ENCODE measurements around the gene TXNIP. TPM values are rescaled to one million over a fixed set of nuclear protein-coding genes. Genes with fewer than 3 reads are reported as not detected.

TXNIP gene
- total RNA-seq, 1 donor from 2014 or later = 9.0 TPM

DNA sequence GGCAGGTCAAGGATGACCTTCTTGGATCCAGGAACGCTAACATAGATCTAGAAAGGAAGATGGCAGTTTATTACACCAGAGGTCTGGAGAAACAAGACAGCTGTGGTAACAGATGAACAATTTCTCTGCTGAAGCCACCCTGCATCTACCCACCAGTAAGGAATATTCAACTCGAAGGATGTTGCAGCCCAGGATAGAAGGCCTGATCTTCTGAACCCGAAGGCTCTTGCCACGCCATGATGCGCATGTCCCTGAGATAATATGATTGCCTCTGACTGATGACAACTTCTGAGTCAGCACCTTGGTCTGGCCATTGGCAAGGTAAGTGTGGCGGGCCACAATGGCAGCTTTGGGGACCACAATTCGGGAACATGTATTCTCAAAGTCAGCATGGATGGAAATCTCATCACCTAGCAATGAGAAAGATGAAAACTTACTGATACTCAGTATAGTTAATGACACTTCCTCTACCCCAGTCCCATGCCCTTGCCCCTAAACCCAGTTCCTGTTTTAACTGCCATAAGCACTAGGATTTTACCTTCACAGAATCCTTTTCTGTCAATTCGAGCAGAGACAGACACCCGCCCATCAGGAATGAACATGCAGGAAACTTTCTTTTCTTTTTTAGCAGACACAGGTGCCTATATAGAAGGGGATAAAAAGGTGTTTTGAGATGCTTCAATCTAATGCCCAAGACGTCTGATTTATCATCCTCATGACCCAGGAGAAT is 1.8 kb downstream of the TXNIP start:
- no peak for FAIRE-seq
- no peak for DNase-seq (ENCODE audit: low read depth)
- Histone ChIP-seq H3K4me3 (ENCODE audit: low read depth, low read length) (peak overlapping the region; percentile 81), H3K27me3 (ENCODE audit: control insufficient read depth, insufficient read depth, low read length) (no peaks in the 10 kb centered on the region), H3K36me3 (ENCODE audit: control insufficient read depth, insufficient read depth, low read length) (peaks cover 20% of the 10 kb centered on the region)
- TF ChIP-seq, protein P1, sequence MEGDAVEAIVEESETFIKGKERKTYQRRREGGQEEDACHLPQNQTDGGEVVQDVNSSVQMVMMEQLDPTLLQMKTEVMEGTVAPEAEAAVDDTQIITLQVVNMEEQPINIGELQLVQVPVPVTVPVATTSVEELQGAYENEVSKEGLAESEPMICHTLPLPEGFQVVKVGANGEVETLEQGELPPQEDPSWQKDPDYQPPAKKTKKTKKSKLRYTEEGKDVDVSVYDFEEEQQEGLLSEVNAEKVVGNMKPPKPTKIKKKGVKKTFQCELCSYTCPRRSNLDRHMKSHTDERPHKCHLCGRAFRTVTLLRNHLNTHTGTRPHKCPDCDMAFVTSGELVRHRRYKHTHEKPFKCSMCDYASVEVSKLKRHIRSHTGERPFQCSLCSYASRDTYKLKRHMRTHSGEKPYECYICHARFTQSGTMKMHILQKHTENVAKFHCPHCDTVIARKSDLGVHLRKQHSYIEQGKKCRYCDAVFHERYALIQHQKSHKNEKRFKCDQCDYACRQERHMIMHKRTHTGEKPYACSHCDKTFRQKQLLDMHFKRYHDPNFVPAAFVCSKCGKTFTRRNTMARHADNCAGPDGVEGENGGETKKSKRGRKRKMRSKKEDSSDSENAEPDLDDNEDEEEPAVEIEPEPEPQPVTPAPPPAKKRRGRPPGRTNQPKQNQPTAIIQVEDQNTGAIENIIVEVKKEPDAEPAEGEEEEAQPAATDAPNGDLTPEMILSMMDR (IDR thresholded peaks at IDR 0.05; ENCODE audit: insufficient read depth, low read length, severe bottlenecking) = no peak

DNA sequence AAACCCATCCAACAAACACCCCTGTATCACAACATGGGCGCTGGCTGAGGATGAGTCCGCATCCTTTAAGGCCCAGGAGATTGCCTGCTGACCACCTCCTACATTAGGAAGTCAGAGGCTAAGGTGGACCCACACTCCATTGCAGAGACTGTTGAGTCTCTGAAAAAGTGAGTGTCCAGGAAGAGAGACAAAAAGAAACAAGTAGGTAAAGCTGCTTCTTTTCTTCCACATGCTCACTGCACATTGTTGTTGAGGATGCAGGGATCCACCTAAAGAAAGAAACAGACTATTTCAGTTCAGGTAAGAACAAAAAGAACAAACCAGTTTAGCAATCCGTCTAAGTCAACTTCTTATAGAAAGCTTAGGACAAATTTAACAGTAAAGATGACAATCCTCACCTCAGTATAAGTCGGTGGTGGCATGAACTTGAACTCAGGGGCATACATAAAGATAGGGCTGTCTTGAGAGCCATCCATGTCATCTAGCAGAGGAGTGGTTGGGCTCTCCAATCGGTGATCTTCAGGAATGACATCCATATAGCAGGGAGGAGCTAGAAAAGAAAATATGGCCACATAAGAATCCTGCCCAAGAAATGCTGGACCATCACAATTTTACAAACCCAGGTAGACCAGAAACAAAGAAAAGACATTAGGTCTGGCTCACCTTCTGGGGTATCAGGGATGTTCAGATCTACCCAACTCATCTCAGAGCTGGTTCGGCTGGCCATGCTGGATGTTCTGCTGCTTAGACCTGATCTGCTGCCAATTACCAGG is 2.6 kb downstream of the TXNIP start:
- no peak for FAIRE-seq
- Histone ChIP-seq H3K4me3 (ENCODE audit: low read depth, low read length) (peak overlapping the region; percentile 81), H3K27me3 (ENCODE audit: control insufficient read depth, insufficient read depth, low read length) (no peaks in the 10 kb centered on the region), H3K36me3 (ENCODE audit: control insufficient read depth, insufficient read depth, low read length) (peaks cover 20% of the 10 kb centered on the region)
- no peak for DNase-seq (ENCODE audit: low read depth)
- TF ChIP-seq, protein P1 (IDR thresholded peaks at IDR 0.05; ENCODE audit: insufficient read depth, low read length, severe bottlenecking) = no peak

DNA sequence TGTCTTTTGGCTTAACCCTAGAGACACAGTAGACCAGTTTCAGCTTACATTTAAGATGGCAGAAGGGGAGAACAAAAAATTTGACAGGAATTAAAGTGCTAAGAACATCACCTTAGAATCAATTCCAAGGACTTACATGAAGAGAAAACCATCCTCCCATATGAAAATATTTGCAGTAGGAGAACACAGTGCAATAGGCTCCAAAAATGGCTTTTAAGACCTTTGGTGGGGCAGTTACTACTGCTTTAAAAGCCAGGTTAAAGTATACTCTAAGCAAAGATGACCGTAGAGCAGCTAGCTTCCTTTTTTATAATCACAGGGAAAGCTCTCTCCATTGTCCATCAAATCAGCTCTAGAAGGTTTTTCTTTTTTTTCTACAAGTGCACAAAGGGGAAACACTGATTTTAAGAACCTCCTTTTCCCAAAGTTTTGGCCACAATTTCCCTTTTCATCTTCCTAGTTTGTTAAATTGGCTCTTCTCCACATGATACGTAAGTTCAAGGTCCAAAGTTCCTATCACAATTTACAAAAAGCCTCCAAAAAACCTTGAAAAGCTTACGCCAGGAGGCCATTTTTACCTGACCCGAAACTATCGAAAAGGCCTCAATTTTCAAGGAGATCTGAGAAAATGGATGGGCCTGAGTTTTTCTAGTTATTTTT is 3.3 kb downstream of the TXNIP start:
- Histone ChIP-seq H3K27me3 (ENCODE audit: control insufficient read depth, insufficient read depth, low read length) (no peaks in the 10 kb centered on the region), H3K36me3 (ENCODE audit: control insufficient read depth, insufficient read depth, low read length) (peaks cover 20% of the 10 kb centered on the region), H3K4me3 (ENCODE audit: low read depth, low read length) (peak overlapping the region; percentile 81)
- no peak for FAIRE-seq
- DNase-seq (ENCODE audit: low read depth) = no peak
- TF ChIP-seq, protein P1 (IDR thresholded peaks at IDR 0.05; ENCODE audit: insufficient read depth, low read length, severe bottlenecking) = no peak

DNA sequence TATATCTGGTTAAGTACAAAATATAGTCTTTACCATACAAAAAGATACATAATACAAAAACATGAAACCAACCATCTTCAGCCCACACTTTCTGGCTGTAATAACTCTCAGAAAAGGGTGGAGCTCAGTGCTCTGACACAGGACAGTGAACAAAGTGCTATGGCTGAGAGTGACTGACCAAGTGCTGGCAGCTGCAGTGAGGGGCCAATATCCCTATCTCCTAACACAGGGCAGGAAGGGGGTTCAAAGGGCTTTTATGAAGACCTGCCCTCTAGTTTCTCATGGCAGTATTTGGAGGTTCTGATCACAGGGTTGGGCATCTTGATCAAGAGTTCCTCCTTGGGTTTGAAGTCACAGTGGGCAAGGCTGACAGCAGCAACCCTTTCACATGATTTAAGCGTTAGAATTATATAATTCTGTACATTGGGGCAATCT is 3.9 kb downstream of the TXNIP start:
- no peak for DNase-seq (ENCODE audit: low read depth)
- FAIRE-seq = no peak
- peak overlapping the region; percentile 8 for H3K4me3 ChIP-seq (ENCODE audit: low read depth, low read length)
- H3K36me3 ChIP-seq (ENCODE audit: control insufficient read depth, insufficient read depth, low read length) = peaks cover 20% of the 10 kb centered on the region
- H3K27me3 ChIP-seq (ENCODE audit: control insufficient read depth, insufficient read depth, low read length) = no peaks in the 10 kb centered on the region
- TF ChIP-seq, protein P1 (IDR thresholded peaks at IDR 0.05; ENCODE audit: insufficient read depth, low read length, severe bottlenecking) = no peak

DNA sequence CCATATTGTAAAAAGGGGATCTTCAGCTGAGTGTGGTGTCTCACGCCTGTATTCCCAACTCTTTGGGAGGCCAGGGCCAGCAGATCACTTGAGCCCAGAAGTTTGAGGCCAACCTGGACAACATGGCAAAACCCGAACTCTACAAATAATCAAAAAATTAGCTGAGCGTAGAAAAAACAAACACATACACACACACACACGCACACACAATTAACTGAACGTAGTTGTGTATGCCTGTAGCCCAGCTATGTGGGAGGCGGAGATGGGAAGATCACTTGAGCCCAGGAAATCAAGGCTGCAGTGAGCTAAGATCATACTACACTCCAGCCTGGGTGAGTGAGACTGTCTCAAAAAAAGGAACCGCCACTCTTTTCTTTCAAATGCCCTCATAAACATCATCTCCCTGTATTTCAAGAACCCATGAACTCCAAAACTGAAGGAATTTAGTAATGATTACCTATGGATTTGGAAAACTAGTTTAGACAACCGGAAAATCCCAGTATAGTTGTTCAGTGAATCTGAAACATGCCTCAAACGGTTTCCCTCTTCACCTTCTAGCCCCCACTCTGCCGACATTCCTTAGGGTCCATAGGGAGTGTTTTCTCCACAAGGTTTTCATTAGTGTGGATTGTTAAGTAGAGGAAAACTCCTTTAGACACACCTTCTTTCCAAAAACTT is 4.5 kb downstream of the TXNIP start:
- DNase-seq (ENCODE audit: low read depth) = no peak
- Histone ChIP-seq H3K27me3 (ENCODE audit: control insufficient read depth, insufficient read depth, low read length) (no peaks in the 10 kb centered on the region), H3K36me3 (ENCODE audit: control insufficient read depth, insufficient read depth, low read length) (peaks cover 20% of the 10 kb centered on the region), H3K4me3 (ENCODE audit: low read depth, low read length) (no peak overlapping the region)
- TF ChIP-seq, protein P1 (IDR thresholded peaks at IDR 0.05; ENCODE audit: insufficient read depth, low read length, severe bottlenecking) = no peak
- no peak for FAIRE-seq

Measured in bronchial epithelial cell (primary cell).